Muscle of leg (tissue), 11 donors: ENCODE results near the gene DENND5A. TPM values are rescaled to one million over a fixed set of nuclear protein-coding genes. Genes with fewer than 3 reads are reported as not detected.
"Not testable (repeated sequence)": the region's sequence is repeated elsewhere in the genome, so short reads cannot be mapped to it uniquely, and the experiment has no call there.

Source experiments
- DNase-seq: peaks from one replicate; pipeline ENCODE4 v3.0.0; 2013
- H3K27ac ChIP-seq: one replicate; pipeline ENCODE4 v1.5.1; 2013; ENCODE audit warnings: mild to moderate bottlenecking, low read length, control low read depth
- H3K27me3 ChIP-seq: one replicate; pipeline ENCODE4 v1.6.1; 2013; ENCODE audit warnings: low read length; ENCODE audit not compliant: control insufficient read depth, insufficient read depth
- H3K36me3 ChIP-seq: one replicate; pipeline ENCODE4 v1.6.1; 2013; ENCODE audit warnings: low read length; ENCODE audit not compliant: control insufficient read depth, insufficient read depth
- H3K4me1 ChIP-seq: one replicate; pipeline ENCODE4 v1.6.1; 2013; ENCODE audit warnings: low read length; ENCODE audit not compliant: control insufficient read depth, insufficient read depth
- H3K4me3 ChIP-seq: one replicate; pipeline ENCODE4 v1.5.1; 2013; ENCODE audit warnings: low read length, control low read depth
- H3K9me3 ChIP-seq: replicated peaks from 2 replicates; pipeline ENCODE4 v1.6.1; 2013; ENCODE audit warnings: low read depth, low read length; ENCODE audit not compliant: control insufficient read depth
- WGBS: methylation state at CpG from one replicate; pipeline ENCODE4 v1.1.5; 2013; ENCODE audit warnings: missing lambda C conversion rate; ENCODE audit not compliant: insufficient coverage; 5-methylcytosine and 5-hydroxymethylcytosine counted together
- polyA plus RNA-seq, 8 donors: library from polyadenylated mRNA; unstranded; fragments of 120-200 nt; gene quantifications; one replicate each; pipeline versions ENCODE4 v1.2.1 to v1.2.3, GENCODE V29; 2013; ENCODE audit warnings: inconsistent platforms in 1 of 8, low replicate concordance in 1 of 8; ENCODE audit not compliant: insufficient read length in 8 of 8, insufficient read depth in 1 of 8
- total RNA-seq: library from RNA; stranded (reverse); fragments of 120-200 nt; gene quantifications from one replicate; pipeline ENCODE4 v1.2.4, GENCODE V29; 2013

Gene DENND5A
- total and polyA plus RNA-seq, 9 donors: 49.7 to 93.0 (median 71.0) TPM

- Histone ChIP-seq H3K9me3 (no peaks in the 10 kb centered on the region), H3K27me3 (no peaks in the 10 kb centered on the region), H3K36me3 (peaks cover 9% of the 10 kb centered on the region), H3K27ac (no peak overlapping the region), H3K4me3 (no peak overlapping the region), H3K4me1 (no peaks in the 10 kb centered on the region)
- WGBS: no CpG with 5 or more reads among the region's 7 CpGs
- no peak for DNase-seq
Observed at GRCh38 chr11:9249252-9249651, 15.9 kb downstream of the DENND5A start.

- no peaks in the 10 kb centered on the region for H3K4me1 ChIP-seq
- no peak for DNase-seq
- 97% methylated on average over 3 of the region's 3 CpGs for WGBS
Observed at GRCh38 chr11:9247863-9248262, 17.3 kb downstream of the DENND5A start.

GRCh38 chr11:9236242-9236641 lies 28.9 kb downstream of the DENND5A start:
- H3K36me3 ChIP-seq, H3K27me3 ChIP-seq, H3K4me3 ChIP-seq, H3K27ac ChIP-seq, H3K4me1 ChIP-seq, DNase-seq, H3K9me3 ChIP-seq: not testable (repeated sequence)
- whole genome bisulfite sequencing: 87% methylated on average over 6 of the region's 10 CpGs

More at GRCh38 chr11:9247863-9248262, 17.3 kb downstream of the DENND5A start:
- Histone ChIP-seq H3K9me3 (no peaks in the 10 kb centered on the region), H3K27me3 (no peaks in the 10 kb centered on the region), H3K27ac (no peak overlapping the region), H3K36me3 (peaks cover 3% of the 10 kb centered on the region), H3K4me3 (no peak overlapping the region)

GRCh38 chr11:9232482-9232881 lies 32.7 kb downstream of the DENND5A start:
- no CpG with 5 or more reads among the region's 3 CpGs for WGBS
- Histone ChIP-seq H3K4me1 (peaks cover 8% of the 10 kb centered on the region), H3K36me3 (no peaks in the 10 kb centered on the region), H3K27me3 (no peaks in the 10 kb centered on the region), H3K27ac (no peak overlapping the region), H3K4me3 (no peak overlapping the region), H3K9me3 (no peaks in the 10 kb centered on the region)
- DNase-seq: no peak

GRCh38 chr11:9231848-9232177 lies 33.3 kb downstream of the DENND5A start:
- Histone ChIP-seq H3K4me1 (peaks cover 8% of the 10 kb centered on the region), H3K9me3 (no peaks in the 10 kb centered on the region), H3K27ac (peak overlapping the region; percentile 67), H3K4me3 (no peak overlapping the region), H3K27me3 (no peaks in the 10 kb centered on the region), H3K36me3 (no peaks in the 10 kb centered on the region)
- DNase-seq: peak; percentile 90
- no CpG with 5 or more reads among the region's 1 CpG for WGBS

- no peak for DNase-seq
- Histone ChIP-seq H3K27ac (no peak overlapping the region), H3K36me3 (no peaks in the 10 kb centered on the region), H3K27me3 (no peaks in the 10 kb centered on the region), H3K4me3 (no peak overlapping the region), H3K4me1 (peaks cover 8% of the 10 kb centered on the region), H3K9me3 (no peaks in the 10 kb centered on the region)
- no CpG with 5 or more reads among the region's 3 CpGs for WGBS
Observed at GRCh38 chr11:9230296-9230695, 34.9 kb downstream of the DENND5A start.

- H3K27ac ChIP-seq: no peak overlapping the region
- no peak overlapping the region for H3K4me3 ChIP-seq
- 56% methylated on average over 2 of the region's 5 CpGs for WGBS
- H3K27me3 ChIP-seq: no peaks in the 10 kb centered on the region
- no peaks in the 10 kb centered on the region for H3K36me3 ChIP-seq
- H3K4me1 ChIP-seq: peaks cover 8% of the 10 kb centered on the region
- DNase-seq: no peak
- H3K9me3 ChIP-seq: no peaks in the 10 kb centered on the region
Observed at GRCh38 chr11:9228091-9228490, 37.1 kb downstream of the DENND5A start.

- Histone ChIP-seq H3K4me1 (peaks cover 3% of the 10 kb centered on the region), H3K27me3 (no peaks in the 10 kb centered on the region), H3K9me3 (no peaks in the 10 kb centered on the region), H3K27ac (no peak overlapping the region), H3K36me3 (no peaks in the 10 kb centered on the region), H3K4me3 (no peak overlapping the region)
- DNase-seq: no peak
- WGBS: no CpG with 5 or more reads among the region's 1 CpG
Observed at GRCh38 chr11:9225748-9226298, 39.3 kb downstream of the DENND5A start.

- no peak overlapping the region for H3K27ac ChIP-seq
- no peaks in the 10 kb centered on the region for H3K9me3 ChIP-seq
- H3K4me1 ChIP-seq: no peaks in the 10 kb centered on the region
- H3K4me3 ChIP-seq: no peak overlapping the region
- 31% methylated on average over 2 of the region's 3 CpGs for WGBS
- no peak for DNase-seq
- H3K36me3 ChIP-seq: no peaks in the 10 kb centered on the region
- H3K27me3 ChIP-seq: no peaks in the 10 kb centered on the region
Observed at GRCh38 chr11:9222654-9223053, 42.5 kb downstream of the DENND5A start.

GRCh38 chr11:9220853-9221252 lies 44.3 kb downstream of the DENND5A start:
- not testable (repeated sequence) for H3K27ac ChIP-seq, H3K36me3 ChIP-seq, H3K27me3 ChIP-seq, H3K4me3 ChIP-seq, DNase-seq, H3K4me1 ChIP-seq, H3K9me3 ChIP-seq
- no CpG with 5 or more reads among the region's 9 CpGs for WGBS

GRCh38 chr11:9219572-9219971 lies 45.6 kb downstream of the DENND5A start:
- H3K27ac ChIP-seq: peak overlapping the region; percentile 57

More at GRCh38 chr11:9219572-9219971, 45.6 kb downstream of the DENND5A start:
- Histone ChIP-seq H3K27me3 (no peaks in the 10 kb centered on the region), H3K4me3 (no peak overlapping the region), H3K36me3 (no peaks in the 10 kb centered on the region), H3K9me3 (no peaks in the 10 kb centered on the region), H3K4me1 (peaks cover 3% of the 10 kb centered on the region)
- peak; percentile 65 for DNase-seq
- WGBS: no CpG with 5 or more reads among the region's 2 CpGs
